ENCODE measurements around the gene APOBEC3H.

DNA sequence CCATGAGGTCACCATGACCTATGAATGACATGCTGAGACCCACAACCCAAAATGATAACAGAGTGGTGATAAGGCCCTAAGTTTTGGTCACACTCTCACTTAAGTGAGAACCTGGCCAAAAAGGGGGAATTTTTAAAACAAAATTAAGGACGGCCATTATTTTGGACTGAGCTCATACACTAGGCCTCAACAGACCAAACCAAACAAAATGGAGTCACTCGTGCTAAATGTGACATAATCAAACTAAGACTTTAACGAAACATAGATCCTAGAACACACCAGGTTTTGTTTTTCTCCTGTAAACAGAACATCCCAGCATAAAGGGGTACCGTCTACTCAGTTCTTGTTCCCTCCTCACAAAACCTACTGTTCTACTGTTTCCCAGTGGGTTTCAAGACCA is 11.4 kb downstream of the APOBEC3H start:
- TF ChIP-seq POLR2A (IDR thresholded peaks at IDR 0.05), result no peak
- no peak for TF ChIP-seq EP300 (IDR thresholded peaks at IDR 0.05)
- TF ChIP-seq CTCF (IDR thresholded peaks at IDR 0.05), result no peak
- TF ChIP-seq POLR2AphosphoS5 (IDR thresholded peaks at IDR 0.05), result no peak
